HuH-7 (cell line): ENCODE measurements around the gene ZNF366.

ENCODE experiments used
- DNase-seq: peaks from one replicate; pipeline ENCODE4 v3.0.0; 2011; ENCODE audit warnings: low spot score

The ZNF366 gene

GRCh38 chr5:72507231-72507906 lies at the start of gene ZNF366:
TSS of gene ZNF366 (minus strand) at chr5:72507410. CDS start at chr5:72461496, 45,914 bp downstream.
- DNase-seq, result no peak

GRCh38 chr5:72556351-72557166 lies 49.3 kb upstream of the ZNF366 start:
- peak; percentile 60 for DNase-seq

GRCh38 chr5:72555871-72556270 lies 48.7 kb upstream of the ZNF366 start:
- DNase-seq, result no peak

DNA sequence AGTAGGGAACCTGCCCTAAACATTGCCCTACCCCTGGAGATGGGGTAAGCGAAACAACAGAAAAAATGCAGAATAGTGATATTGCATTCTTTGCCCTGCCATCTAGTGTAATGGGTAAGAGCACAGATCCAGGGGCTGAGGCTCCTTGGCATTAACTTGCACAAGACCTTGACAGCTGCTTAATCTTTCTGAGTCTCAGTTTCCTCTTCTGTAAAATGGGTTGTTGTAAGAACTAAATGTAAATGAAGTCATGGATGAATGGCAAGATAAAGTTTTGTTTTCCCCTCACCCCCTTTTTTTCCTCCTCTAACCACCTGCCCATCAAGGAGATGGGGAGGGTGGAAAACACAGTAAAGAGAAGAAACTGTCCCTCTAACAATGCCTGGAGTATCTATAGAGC lies 47.7 kb upstream of the ZNF366 start:
- no peak for DNase-seq

DNA sequence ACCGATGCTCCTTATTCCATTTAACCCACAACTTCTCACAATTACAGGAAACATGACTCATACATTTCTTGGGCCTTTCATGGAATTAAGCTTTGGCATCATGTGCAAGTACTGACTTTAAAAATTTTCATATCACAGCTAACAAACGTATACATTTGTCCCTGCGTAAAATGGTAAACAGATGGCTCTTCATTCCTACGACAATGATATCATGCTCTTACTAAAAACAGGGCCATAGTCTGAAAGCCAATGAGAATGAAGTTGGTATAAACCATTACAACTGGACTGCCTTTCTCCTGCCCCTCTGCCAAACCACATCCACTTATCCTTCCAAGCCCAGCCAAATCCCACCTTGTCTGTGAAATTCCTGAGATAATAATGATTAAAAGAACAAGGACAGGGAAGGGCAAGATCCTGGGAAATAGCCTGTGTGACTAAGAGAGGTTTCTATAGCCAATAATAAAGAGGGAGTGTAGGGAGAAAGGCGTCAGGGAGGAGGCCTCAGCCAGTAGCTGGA lies 44.9 kb upstream of the ZNF366 start:
- no peak for DNase-seq

DNA sequence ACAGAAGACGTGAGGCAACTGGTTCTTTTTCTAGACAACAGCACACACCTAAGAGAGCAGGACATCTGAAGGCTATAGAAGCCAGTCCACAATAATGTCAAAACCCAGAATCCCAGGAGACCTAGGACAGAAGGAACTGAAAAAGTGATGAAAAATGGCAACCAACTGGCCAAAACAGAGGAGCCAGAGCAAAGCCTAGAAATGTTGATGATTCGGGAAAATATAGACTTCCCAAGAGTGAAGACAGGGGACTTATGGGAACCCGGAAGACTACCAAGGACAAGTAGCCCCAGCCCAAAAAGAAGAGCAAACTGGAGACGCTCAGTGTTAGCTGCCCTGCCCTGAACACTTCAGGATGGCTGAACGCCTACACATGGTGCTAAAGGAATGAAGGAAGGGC lies 43.4 kb upstream of the ZNF366 start:
- DNase-seq, result no peak

- no peak for DNase-seq
These were observed 36.6 kb upstream of the ZNF366 start for GRCh38 chr5:72543811-72544210.

GRCh38 chr5:72543365-72543764 lies 36.2 kb upstream of the ZNF366 start:
- DNase-seq, result no peak

- DNase-seq, result no peak
These were observed 35.5 kb upstream of the ZNF366 start for GRCh38 chr5:72542695-72543094.

DNA sequence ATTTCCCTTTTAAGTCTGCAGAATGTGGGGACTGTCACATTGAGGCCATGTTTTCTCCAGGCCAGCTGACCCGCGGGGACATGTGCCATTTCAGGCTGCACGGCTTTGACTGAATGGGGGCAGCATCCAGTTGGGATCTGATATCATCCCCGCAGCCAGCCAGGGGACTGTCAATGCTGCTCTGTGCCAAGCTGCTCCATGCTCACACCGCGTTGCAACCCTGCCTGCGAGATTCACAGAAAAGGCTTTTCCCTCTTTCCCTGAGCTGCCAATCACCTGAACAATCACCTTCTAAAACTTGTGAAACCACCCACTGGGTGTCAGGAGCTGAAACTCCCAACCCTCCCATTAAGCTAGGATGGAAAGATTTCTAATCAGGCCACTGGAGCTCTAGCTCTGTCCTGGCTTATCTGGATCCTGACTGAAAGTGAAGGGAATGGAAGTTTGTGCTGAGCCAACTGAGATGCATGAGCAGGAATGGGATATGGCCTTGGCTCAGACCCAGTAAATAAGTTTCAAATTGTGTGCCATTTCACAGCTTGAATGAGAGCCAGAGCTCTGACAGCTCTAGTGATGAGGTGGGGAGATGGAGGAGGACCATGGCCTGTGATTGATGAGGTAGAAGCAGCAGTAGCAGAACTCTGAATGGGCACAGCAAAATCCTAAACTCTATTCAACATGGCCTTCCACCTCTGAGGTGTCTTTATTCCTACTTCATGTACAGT lies 34.5 kb upstream of the ZNF366 start:
- no peak for DNase-seq

DNA sequence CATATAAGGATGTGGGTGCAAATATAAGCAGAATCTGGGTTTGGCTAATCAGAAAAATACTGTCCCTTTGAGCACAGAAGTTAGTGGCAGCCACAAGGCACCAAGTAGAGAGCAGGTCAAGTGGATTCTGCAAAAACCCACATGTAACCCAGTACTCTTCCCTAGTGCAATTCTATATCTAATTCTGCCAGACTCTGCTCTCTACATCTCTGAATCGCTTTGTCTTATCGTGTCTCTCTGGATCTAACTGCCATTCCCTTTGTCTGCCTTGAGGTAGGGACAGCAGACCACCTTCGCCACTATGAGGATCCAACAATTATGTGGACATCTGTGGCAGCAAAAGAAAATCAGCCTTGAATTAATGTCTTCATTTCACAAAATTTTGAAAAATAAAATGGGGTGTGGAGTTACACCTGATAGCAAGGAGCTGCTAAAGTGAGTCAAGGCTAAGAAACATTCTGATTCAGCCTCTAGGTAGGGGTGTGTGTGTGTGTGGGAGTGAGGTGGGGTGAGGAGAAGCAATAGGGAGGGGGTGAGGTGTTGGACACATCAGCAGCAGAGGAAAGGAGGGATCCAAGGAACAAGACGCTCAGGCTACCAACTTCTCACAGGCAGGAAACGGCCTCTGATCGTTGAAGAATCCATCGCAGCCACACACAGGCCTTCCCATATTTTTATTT lies 33.7 kb upstream of the ZNF366 start:
- DNase-seq, result no peak

DNA sequence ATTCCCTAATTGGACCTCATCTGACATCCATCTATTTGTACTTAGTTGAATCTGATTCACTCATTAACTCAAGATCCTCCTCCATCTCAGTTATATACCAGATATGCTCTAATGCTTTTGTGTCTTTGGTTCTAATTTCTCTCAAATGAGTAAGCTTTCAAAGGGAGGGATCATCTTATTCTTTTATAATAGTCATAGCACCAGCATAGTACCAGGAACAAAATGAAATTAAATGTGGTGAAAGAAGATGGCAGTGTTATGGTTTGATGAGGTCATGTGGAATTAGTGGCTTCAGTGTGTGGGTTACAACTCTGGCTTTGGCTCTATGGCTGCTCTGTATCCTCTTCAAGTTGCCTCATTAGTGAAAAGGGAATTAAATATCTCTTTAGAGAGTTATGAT lies 32.5 kb upstream of the ZNF366 start:
- no peak for DNase-seq

GRCh38 chr5:72539038-72539437 lies 31.8 kb upstream of the ZNF366 start:
- DNase-seq, result no peak

DNA sequence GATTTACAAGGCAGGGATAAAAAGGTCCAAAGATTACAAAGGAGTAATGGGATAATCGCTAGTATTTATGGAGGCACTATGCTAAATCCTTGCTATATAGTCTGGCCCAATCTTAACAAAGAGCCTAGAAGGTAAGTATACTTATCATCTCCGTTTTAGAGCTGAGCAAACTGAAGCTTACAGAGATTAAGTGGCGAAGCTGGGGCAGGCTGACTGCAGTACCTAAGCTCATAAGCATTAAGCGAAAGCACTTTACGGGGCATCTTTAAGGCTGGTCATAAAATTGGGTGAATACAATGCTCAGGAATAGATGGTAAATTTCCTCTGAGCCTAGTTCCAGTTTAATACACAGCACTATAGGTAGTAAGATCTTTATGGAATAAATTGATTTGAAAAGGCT lies 30.0 kb upstream of the ZNF366 start:
- no peak for DNase-seq

GRCh38 chr5:72531496-72532190 lies 24.4 kb upstream of the ZNF366 start:
- no peak for DNase-seq

- DNase-seq, result no peak
These were observed 23.0 kb upstream of the ZNF366 start for GRCh38 chr5:72530196-72530595.

- DNase-seq, result no peak
These were observed 22.2 kb upstream of the ZNF366 start for GRCh38 chr5:72529383-72529782.

DNA sequence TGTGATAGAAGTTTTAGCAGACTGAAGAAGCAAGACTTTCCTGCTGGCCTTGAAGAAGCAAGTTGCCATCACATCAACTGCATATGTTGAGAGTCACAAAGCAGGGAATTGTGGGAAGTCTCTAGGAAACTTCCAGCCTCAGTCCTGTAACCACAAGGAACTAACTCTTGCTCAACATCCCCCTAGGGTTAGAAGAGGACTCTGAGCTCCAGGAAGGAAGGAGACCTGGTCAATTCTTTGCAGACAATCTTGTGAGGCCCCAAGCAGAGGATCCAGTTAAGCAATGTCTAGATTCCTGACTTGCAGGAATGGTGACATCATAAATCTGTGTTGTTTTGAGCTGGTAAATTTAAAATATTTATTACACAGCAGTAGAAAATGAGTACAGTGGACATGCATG lies 18.6 kb upstream of the ZNF366 start:
- no peak for DNase-seq

DNA sequence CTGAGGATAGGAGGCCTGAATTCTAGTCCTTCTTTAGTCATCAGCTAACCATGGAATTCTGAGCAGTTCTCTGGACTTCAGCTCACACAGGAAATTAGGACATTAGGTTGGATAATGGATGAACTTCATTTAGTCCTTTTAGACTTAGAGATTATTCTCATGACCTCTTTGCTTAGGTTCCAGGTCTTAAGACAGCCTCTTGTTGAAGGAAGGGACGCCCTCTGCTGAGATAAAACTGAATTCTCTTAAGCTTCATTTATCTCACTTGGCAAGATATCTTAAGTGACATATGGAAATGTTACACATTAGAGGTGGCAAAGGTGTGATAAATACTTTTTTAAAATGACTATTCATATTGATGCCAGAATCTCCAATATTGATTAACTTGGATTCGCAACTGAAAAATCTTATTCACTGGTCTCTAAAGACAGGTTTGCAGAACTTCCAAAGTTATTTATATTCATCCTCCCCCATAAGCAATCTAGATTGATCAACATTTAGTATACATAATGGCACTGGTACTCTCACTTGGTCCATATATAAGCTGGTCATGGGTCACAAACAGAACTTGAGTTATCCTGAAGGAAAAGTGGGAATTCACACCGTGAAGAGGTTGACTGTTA lies 16.9 kb upstream of the ZNF366 start:
- DNase-seq, result no peak

DNA sequence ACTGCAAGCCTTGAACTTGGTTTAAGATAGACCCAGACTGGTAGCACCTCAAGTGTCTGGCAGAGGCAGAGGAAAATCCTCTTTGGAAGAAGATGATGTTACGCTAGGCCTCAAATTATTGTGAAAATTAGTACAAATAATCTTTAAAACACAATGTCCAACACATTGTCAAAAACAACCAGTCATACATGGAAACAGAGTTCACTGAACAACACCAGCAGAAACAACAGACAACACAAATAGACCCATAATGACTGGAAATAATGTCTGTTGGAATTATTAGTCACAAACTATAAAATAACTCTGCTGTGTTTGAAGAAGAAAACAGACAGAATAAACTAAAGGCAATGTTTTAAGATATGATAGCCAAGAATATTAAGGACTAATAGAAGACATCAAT lies 15.4 kb upstream of the ZNF366 start:
- DNase-seq, result no peak

DNA sequence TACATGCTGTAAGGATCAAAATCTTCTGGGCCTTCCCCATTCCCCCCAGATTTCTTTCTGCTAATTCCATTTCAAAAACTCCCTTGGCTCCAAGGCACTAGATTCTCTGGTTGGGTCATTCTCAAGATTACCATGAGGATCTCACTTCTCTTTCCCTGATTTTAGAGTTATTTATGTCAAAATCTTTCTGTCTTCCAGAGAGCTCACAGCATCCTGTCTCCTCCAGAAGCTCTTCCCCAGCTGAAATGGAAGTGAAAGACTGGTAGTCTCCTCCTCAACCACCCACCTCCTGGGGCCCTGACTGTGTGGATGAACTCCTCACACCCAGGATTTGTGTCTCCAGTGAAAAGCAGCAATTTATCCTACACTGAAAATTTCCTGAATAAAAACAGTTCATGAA lies 11.9 kb upstream of the ZNF366 start:
- DNase-seq, result no peak
